AG04449 (cell line): ENCODE results near the gene DACH1.
"Not testable (repeated sequence)": the region's sequence is repeated elsewhere in the genome, so short reads cannot be mapped to it uniquely, and the experiment has no call there.

Experiments used
- CTCF ChIA-PET: fragments of 350-600 bp; formaldehyde crosslinking; extraction: SDS; loops from one replicate; lab custom pipeline; 2021; ENCODE audit warnings: antibody characterized with exemption; lab: Yijun Ruan, JAX
- POLR2A ChIA-PET: fragments of 400-600, 350-600 bp; formaldehyde crosslinking; extraction: SDS; loops from one replicate; lab custom pipeline; 2020; ENCODE audit warnings: antibody characterized with exemption, inconsistent platforms; lab: Yijun Ruan, JAX
- DNase-seq: peaks from one replicate; pipeline ENCODE4 v3.0.0-alpha.2; 2010; ENCODE audit warnings: low read depth, low spot score
- H3K4me3 ChIP-seq: 2 replicates; pipeline ENCODE4 v1.5.1; 2011; ENCODE audit warnings: low read depth, mild to moderate bottlenecking, control low read depth, low read length
- TF ChIP-seq, protein P1 (sequence below): IDR thresholded peaks from one replicate; pipeline ENCODE4 v1.5.1; 2011; ENCODE audit warnings: mild to moderate bottlenecking, moderate library complexity, low read length, control low read depth, inconsistent platforms; ENCODE audit not compliant: insufficient read depth; ENCODE audit errors: missing control alignments

Gene DACH1

DNA sequence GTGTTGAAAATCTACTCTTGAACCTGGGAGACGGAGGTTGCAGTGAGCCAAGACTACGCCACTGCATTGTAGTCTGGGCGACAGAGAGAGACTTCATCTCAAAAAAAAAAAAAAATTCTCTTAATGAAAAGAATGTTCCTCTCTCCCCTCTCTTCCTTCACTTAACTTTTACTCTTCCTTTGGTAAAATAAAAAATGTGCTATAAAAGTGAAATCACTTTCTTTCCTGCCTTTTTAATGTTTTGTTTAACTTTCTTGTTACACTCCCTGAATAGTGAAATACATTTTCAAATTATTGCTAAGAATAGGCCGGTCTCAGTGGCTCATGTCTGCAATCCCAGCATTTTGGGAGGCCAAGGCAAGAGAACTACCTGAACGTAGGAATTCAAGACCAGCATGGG, 86.5 kb downstream of the DACH1 start:
- CTCF ChIA-PET, result no interaction called here
- H3K4me3 ChIP-seq, result no peak overlapping the region
- POLR2A ChIA-PET, result no interaction called here
- TF ChIP-seq, protein P1, sequence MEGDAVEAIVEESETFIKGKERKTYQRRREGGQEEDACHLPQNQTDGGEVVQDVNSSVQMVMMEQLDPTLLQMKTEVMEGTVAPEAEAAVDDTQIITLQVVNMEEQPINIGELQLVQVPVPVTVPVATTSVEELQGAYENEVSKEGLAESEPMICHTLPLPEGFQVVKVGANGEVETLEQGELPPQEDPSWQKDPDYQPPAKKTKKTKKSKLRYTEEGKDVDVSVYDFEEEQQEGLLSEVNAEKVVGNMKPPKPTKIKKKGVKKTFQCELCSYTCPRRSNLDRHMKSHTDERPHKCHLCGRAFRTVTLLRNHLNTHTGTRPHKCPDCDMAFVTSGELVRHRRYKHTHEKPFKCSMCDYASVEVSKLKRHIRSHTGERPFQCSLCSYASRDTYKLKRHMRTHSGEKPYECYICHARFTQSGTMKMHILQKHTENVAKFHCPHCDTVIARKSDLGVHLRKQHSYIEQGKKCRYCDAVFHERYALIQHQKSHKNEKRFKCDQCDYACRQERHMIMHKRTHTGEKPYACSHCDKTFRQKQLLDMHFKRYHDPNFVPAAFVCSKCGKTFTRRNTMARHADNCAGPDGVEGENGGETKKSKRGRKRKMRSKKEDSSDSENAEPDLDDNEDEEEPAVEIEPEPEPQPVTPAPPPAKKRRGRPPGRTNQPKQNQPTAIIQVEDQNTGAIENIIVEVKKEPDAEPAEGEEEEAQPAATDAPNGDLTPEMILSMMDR, result no peak
- DNase-seq, result no peak

DNA sequence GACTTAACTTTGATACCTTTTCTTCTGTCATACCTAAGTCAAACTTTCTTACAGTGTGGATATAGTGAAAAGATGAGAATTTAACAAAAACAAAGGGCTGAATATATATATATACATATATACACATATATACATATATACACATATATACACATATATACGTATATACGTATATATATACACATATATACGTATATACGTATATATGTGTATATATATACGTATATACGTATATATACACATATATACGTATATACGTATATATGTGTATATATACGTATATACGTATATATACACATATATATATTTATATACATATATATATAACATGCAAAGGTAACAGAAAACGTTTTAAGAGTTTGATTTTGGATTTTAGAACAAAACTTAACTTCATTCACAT, 88.0 kb downstream of the DACH1 start:
- DNase-seq, CTCF ChIA-PET, H3K4me3 ChIP-seq, POLR2A ChIA-PET: not testable (repeated sequence)

DNA sequence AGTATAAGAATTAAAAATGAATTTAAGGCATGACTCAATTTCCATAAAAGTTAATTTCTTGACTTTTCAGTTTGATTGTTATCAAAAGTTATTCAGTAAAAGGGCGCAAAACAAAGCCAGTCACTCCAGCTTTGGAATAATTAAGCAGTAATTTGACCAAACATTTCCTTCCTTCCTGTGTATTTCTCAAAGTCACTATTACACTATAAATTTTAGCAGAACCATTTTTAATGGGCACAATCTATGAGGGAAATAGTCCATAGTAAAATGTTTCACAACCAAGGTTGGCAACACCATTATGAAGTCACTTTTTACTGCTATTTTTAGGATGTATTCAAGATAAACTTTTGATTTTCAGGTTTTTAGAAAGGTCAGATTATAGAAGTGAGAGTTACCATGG, 91.0 kb downstream of the DACH1 start:
- TF ChIP-seq, protein P1, result no peak
- no peak overlapping the region for H3K4me3 ChIP-seq
- no peak for DNase-seq
- ChIA-PET POLR2A (no interaction called here), CTCF (no interaction called here)

DNA sequence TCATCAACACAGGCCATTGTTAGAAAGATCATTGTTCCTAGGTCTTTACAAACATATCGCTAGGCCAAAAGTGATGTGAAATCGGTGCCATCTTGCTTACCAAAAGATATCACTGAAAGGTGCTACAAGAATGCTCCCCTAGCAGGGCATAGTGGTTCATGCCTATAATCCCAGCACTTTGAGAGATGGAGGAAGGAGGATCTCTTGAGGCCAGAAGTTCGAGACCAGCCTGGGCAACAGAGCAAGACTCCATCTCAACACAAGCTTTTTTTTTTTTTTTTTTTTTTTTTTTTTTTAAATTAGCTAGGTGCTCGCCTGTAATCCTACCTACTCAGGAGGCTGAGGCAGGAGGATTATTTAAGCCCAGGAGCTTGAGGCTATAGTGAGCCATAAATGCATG, 92.1 kb downstream of the DACH1 start:
- DNase-seq, result no peak
- ChIA-PET POLR2A (no interaction called here), CTCF (no interaction called here)
- TF ChIP-seq, protein P1, result no peak
- no peak overlapping the region for H3K4me3 ChIP-seq

DNA sequence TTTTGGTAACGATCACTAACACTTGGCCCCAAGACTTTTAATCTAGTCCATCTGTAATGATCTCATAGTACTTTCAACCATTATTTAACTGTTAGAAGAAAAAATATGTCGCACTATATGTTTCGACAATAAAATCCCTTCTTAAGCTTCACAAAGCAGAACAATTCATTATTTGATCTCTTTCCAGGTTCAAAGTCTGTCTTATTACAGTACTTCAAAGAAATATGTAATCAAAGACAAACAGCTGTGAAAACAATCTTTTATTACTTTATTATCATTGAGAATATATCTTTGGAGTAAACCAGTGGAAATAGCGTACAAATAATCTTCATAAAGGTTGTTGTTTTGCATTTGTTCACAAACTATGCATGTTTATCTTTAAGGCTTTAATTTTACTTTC, 93.5 kb downstream of the DACH1 start:
- ChIA-PET CTCF (no interaction called here), POLR2A (no interaction called here)
- no peak overlapping the region for H3K4me3 ChIP-seq
- TF ChIP-seq, protein P1, result no peak
- DNase-seq, result no peak

DNA sequence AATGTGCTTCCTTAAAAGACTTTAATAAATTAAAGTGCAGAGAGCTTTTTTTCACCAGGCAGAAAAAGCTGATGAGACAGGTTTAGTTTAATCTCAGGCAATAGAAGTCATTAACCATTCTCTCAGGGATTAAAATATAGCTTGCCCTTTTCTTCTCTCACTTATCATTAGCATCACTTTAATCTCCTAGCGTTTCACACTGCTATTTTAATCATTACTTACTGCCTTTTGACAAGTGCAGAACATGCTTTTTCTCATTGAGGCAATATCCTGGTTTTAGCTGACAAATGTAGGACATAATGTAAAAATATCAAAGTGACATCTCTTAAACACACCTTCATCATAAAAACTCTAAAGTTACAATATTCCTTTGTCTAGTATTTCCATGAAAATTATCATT, 94.6 kb downstream of the DACH1 start:
- POLR2A ChIA-PET, result no interaction called here
- no peak for DNase-seq

DNA sequence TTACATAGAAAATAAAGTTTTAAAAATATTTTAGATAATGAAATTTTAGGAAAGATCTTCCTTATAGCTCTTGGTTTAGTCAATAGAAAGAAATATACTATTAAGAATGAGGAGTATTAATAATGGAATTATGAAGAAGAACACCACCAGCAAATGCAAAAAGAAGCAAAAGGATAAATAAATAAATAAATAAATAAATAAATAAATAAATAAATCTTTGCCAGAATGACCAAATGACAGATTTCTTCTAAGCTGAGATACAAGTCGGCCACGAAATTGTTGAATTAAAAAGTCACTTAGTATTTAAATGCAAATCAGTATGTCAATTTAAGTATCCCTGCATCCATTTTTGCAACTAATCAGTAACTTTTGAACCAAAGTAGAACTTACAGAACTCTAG, 95.9 kb downstream of the DACH1 start:
- POLR2A ChIA-PET, result no interaction called here
- no peak for DNase-seq
- CTCF ChIA-PET, result no interaction called here
- TF ChIP-seq, protein P1, result no peak
- H3K4me3 ChIP-seq, result no peak overlapping the region

More for the DNA sequence above, 94.6 kb downstream of the DACH1 start:
- CTCF ChIA-PET, result no interaction called here
- H3K4me3 ChIP-seq, result no peak overlapping the region
- TF ChIP-seq, protein P1, result no peak
